Activated CD4-positive, alpha-beta T cell treated with anti-CD3 and anti-CD28 coated beads, Interleukin-2, amount 10 ng/mL, durations not matched to agents 7 days and 5 days (primary cell): Measurements from ENCODE around the gene LMX1A. TPM values are rescaled to one million over a fixed set of nuclear protein-coding genes. Genes with fewer than 3 reads are reported as not detected.

Source experiments
- CTCF ChIA-PET: fragments of 350-600 bp; sonication (Branson Sonifier 250); formaldehyde crosslinking; loops from one replicate; lab custom pipeline; 2021; ENCODE audit warnings: antibody characterized with exemption; lab: Charles Lee
- POLR2A ChIA-PET: fragments of 350-600 bp; sonication (Branson Sonifier 250); formaldehyde crosslinking; loops from one replicate; lab custom pipeline; 2021; ENCODE audit warnings: antibody characterized with exemption; lab: Charles Lee
- DNase-seq: peaks from one replicate; pipeline ENCODE4 v3.0.0-alpha.2; 2020
- H3K27ac Mint-ChIP-seq: one replicate; pipeline ENCODE4 v1.8.0; 2021; ENCODE audit warnings: mild to moderate bottlenecking, moderate library complexity, mixed read lengths
- H3K27me3 Mint-ChIP-seq: one replicate; pipeline ENCODE4 v1.8.0; 2021; ENCODE audit warnings: mixed read lengths
- H3K36me3 Mint-ChIP-seq: one replicate; pipeline ENCODE4 v1.8.0; 2021; ENCODE audit warnings: low read depth, mixed read lengths
- H3K4me1 Mint-ChIP-seq: one replicate; pipeline ENCODE4 v1.8.0; 2021; ENCODE audit warnings: mixed read lengths
- H3K4me3 Mint-ChIP-seq: one replicate; pipeline ENCODE4 v1.8.0; 2021; ENCODE audit warnings: mild to moderate bottlenecking, moderate library complexity, mixed read lengths
- H3K9me3 Mint-ChIP-seq: one replicate; pipeline ENCODE4 v1.8.0; 2021; ENCODE audit warnings: mixed read lengths
- total RNA-seq, 2 experiments: library from RNA; stranded (reverse); gene quantifications; one replicate each; pipeline ENCODE4 v1.2.3, GENCODE V29; 2021

LMX1A gene
- total RNA-seq, 2 experiments from 2014 or later, result not detected

GRCh38 chr1:165383067-165383466, 26.6 kb upstream of the LMX1A start:
- no peaks in the 10 kb centered on the region for H3K4me1 Mint-ChIP-seq
- no peak overlapping the region for H3K27ac Mint-ChIP-seq
- no peak for DNase-seq
- no peak overlapping the region for H3K4me3 Mint-ChIP-seq
- CTCF ChIA-PET, result interaction anchor here (0.9 kb wide), 1 partner anchor 16 kb away, joined by 4 read pairs; no protein-coding TSS in a partner anchor
- POLR2A ChIA-PET, result no interaction called here
- no peaks in the 10 kb centered on the region for H3K36me3 Mint-ChIP-seq
- peaks cover 52% of the 10 kb centered on the region for H3K27me3 Mint-ChIP-seq
- no peaks in the 10 kb centered on the region for H3K9me3 Mint-ChIP-seq

DNA sequence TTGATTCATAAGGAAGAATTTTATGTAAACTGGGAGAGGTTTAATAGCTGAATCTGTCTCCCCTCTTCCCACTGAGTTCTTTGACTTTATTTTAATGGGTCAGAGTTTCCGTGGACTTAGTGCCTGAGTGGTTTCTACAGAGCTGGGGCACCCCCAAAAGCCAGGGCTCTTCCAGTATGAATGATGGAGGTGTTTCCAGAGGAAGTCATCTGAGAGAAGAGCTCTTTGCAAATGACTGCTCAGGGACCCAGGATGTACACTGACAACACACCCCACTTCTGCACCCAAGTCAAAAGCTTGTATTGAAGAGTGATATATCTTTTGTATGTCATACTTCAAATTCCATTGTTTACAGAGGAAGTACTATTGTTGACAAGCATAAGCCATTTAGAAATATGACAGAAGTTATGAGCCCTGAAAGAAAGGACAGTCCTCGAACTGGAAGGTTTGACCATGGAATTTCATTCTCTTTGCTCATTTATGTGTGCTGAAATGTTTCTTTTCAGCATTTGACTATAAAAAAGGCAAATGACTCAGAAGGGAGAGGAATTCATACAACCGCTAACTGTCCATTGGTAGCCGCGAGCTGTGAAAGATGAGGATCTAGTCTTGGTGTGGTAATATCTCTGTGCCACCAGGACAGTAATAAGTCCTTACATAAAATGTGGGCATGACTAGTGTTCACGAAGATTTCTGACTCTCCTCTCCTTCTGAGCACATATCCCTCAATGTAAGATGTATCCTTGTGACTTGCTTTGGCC, 25.4 kb upstream of the LMX1A start:
- Mint-ChIP-seq H3K27me3 (peaks cover 48% of the 10 kb centered on the region), H3K36me3 (no peaks in the 10 kb centered on the region), H3K27ac (no peak overlapping the region), H3K9me3 (no peaks in the 10 kb centered on the region), H3K4me3 (no peak overlapping the region), H3K4me1 (peaks cover 4% of the 10 kb centered on the region)
- CTCF ChIA-PET, result interaction anchor here (0.8 to 1.4 kb wide), 3 partner anchors 11 to 218 kb away, joined by 3 to 4 read pairs (median 3); no protein-coding TSS in a partner anchor
- POLR2A ChIA-PET, result no interaction called here
- no peak for DNase-seq

DNA sequence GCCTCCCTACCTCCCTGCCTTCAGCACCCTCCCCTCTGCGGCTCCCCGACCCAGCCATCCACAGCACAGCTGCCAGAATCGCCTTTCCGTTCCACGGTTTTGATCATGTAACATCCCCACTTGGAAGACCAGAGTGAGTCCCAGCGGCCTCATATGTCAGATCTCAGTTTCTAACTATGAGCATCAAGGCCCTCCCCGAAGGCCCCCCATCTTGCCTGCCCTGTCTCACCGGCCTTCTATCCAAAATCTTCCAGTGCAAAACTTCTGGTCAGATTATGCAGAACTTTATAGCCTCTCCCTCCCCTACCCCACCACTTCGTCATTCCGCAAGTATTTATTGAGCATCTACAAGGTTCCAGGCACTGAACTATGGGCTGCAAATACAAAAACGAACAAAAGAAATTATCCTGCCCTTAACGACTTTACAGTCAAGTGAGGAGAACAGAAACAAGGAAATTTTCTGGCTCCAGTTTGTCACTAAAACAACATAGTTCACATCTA, 20.3 kb upstream of the LMX1A start:
- no peaks in the 10 kb centered on the region for H3K9me3 Mint-ChIP-seq
- ChIA-PET POLR2A (no interaction called here), CTCF (interaction anchor here (1.5 to 2.1 kb wide), 2 partner anchors 10 to 225 kb away, joined by 4 to 10 read pairs; no protein-coding TSS in a partner anchor)
- peaks cover 61% of the 10 kb centered on the region for H3K27me3 Mint-ChIP-seq
- no peak for DNase-seq
- no peaks in the 10 kb centered on the region for H3K36me3 Mint-ChIP-seq
- H3K27ac Mint-ChIP-seq, result no peak overlapping the region
- peaks cover 15% of the 10 kb centered on the region for H3K4me1 Mint-ChIP-seq
- H3K4me3 Mint-ChIP-seq, result no peak overlapping the region

- H3K4me1 Mint-ChIP-seq, result peaks cover 15% of the 10 kb centered on the region
- no peak overlapping the region for H3K27ac Mint-ChIP-seq
- ChIA-PET POLR2A (no interaction called here), CTCF (interaction anchor here (1.5 to 2.1 kb wide), 2 partner anchors 9 to 226 kb away, joined by 4 to 10 read pairs; no protein-coding TSS in a partner anchor)
- no peak for DNase-seq
- peak overlapping the region; percentile 21 for H3K4me3 Mint-ChIP-seq
- H3K36me3 Mint-ChIP-seq, result no peaks in the 10 kb centered on the region
- peaks cover 65% of the 10 kb centered on the region for H3K27me3 Mint-ChIP-seq
- H3K9me3 Mint-ChIP-seq, result no peaks in the 10 kb centered on the region
Observed at GRCh38 chr1:165376041-165376810, 19.7 kb upstream of the LMX1A start.

- Mint-ChIP-seq H3K4me3 (no peak overlapping the region), H3K36me3 (no peaks in the 10 kb centered on the region), H3K9me3 (no peaks in the 10 kb centered on the region), H3K27me3 (peaks cover 65% of the 10 kb centered on the region), H3K4me1 (peaks cover 15% of the 10 kb centered on the region), H3K27ac (no peak overlapping the region)
- CTCF ChIA-PET, result interaction anchor here (1.5 to 2.1 kb wide), 2 partner anchors 8 to 227 kb away, joined by 4 to 10 read pairs; no protein-coding TSS in a partner anchor
- POLR2A ChIA-PET, result no interaction called here
- no peak for DNase-seq
Observed at GRCh38 chr1:165375623-165376022, 19.1 kb upstream of the LMX1A start.

DNA sequence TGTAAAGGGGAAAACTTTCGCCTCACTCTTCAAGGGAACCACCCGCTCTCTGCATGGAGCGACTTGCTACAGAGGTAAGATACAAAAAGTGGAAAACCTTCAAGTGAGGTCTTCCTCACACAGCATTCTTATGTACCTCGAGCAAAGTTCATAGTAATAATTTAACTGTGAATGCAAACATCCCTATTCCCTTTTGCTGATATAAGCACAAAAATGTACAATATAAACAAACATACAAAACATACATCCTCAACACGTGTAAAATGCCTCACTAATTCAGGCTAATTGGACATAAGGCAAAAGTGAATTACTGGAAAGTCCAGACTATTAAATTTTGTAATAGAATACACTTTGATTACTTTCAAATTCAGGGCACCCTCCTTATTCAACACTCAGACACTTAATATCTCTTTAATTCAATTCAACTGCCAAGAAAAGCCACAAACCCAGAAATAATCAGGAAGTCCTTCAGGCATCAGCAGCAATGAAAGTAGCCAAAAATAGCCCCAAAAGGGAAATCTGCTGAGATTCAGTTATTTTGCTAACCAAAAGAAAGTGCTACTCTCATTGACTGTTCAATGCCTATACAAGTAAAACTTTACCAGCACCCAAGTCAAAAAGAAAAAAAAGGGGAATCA, 15.2 kb upstream of the LMX1A start:
- CTCF ChIA-PET, result interaction anchor here (1.7 kb wide), 1 partner anchor 128 kb away, joined by 4 read pairs; no protein-coding TSS in a partner anchor
- Mint-ChIP-seq H3K4me3 (no peak overlapping the region), H3K4me1 (peaks cover 9% of the 10 kb centered on the region), H3K9me3 (no peaks in the 10 kb centered on the region), H3K36me3 (no peaks in the 10 kb centered on the region), H3K27me3 (peaks cover 61% of the 10 kb centered on the region), H3K27ac (no peak overlapping the region)
- DNase-seq, result no peak
- POLR2A ChIA-PET, result no interaction called here

GRCh38 chr1:165369255-165369848, 12.8 kb upstream of the LMX1A start:
- Mint-ChIP-seq H3K36me3 (no peaks in the 10 kb centered on the region), H3K4me1 (no peaks in the 10 kb centered on the region), H3K4me3 (no peak overlapping the region), H3K9me3 (no peaks in the 10 kb centered on the region), H3K27me3 (peaks cover 55% of the 10 kb centered on the region), H3K27ac (no peak overlapping the region)
- CTCF ChIA-PET, result interaction anchor here (1.1 kb wide), 1 partner anchor 9 kb away, joined by 4 read pairs; no protein-coding TSS in a partner anchor
- POLR2A ChIA-PET, result no interaction called here
- peak; percentile 63 for DNase-seq

GRCh38 chr1:165367375-165367993, 11.0 kb upstream of the LMX1A start:
- ChIA-PET CTCF (interaction anchor here (0.8 to 1.8 kb wide), 9 partner anchors 9 to 224 kb away, joined by 3 to 10 read pairs (median 4); no protein-coding TSS in a partner anchor), POLR2A (no interaction called here)
- no peaks in the 10 kb centered on the region for H3K36me3 Mint-ChIP-seq
- no peaks in the 10 kb centered on the region for H3K9me3 Mint-ChIP-seq
- DNase-seq, result peak; percentile 81
- no peak overlapping the region for H3K4me3 Mint-ChIP-seq
- H3K4me1 Mint-ChIP-seq, result no peaks in the 10 kb centered on the region
- H3K27ac Mint-ChIP-seq, result no peak overlapping the region
- H3K27me3 Mint-ChIP-seq, result peaks cover 52% of the 10 kb centered on the region

DNA sequence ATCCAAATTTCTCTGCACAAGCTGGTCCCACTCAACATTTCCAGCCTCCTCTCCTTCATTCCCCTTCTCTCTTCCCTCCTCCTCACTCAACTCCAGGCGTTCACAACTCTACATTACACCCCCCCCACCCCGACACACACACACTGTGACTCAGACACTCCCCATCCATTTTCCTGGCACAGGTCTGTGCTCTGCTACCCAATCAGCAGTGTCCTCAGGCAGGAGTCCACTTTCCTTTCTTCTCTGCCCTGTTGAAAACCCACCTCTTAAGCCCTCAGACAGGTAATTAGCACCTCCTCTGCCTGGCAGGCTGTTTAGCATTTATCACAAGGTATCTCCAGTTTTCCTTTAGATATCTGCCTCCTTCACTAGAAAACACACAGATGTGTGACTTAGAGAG, 8.8 kb upstream of the LMX1A start:
- Mint-ChIP-seq H3K4me3 (no peak overlapping the region), H3K4me1 (no peaks in the 10 kb centered on the region), H3K9me3 (no peaks in the 10 kb centered on the region), H3K36me3 (no peaks in the 10 kb centered on the region), H3K27me3 (peaks cover 45% of the 10 kb centered on the region), H3K27ac (no peak overlapping the region)
- ChIA-PET POLR2A (no interaction called here), CTCF (no interaction called here)
- no peak for DNase-seq

GRCh38 chr1:165364568-165365133, 8.1 kb upstream of the LMX1A start:
- no peak overlapping the region for H3K27ac Mint-ChIP-seq
- ChIA-PET POLR2A (no interaction called here), CTCF (no interaction called here)
- no peaks in the 10 kb centered on the region for H3K9me3 Mint-ChIP-seq
- no peak for DNase-seq
- H3K36me3 Mint-ChIP-seq, result no peaks in the 10 kb centered on the region
- no peak overlapping the region for H3K4me3 Mint-ChIP-seq
- H3K27me3 Mint-ChIP-seq, result peaks cover 51% of the 10 kb centered on the region
- no peaks in the 10 kb centered on the region for H3K4me1 Mint-ChIP-seq

GRCh38 chr1:165356876-165357275, 361 bp upstream of the LMX1A start:
- Mint-ChIP-seq H3K4me3 (no peak overlapping the region), H3K27ac (no peak overlapping the region), H3K4me1 (peaks cover 2% of the 10 kb centered on the region), H3K9me3 (no peaks in the 10 kb centered on the region), H3K36me3 (no peaks in the 10 kb centered on the region), H3K27me3 (peaks cover 80% of the 10 kb centered on the region)
- CTCF ChIA-PET, result no interaction called here
- POLR2A ChIA-PET, result no interaction called here
- no peak for DNase-seq
